HEK293 (cell line): ENCODE measurements around the gene BCL6.

Source experiments
- CTCF ChIA-PET: fragments of 350-600 bp; formaldehyde crosslinking; extraction: SDS; loops from one replicate; lab custom pipeline; 2021; ENCODE audit warnings: antibody characterized with exemption; lab: Yijun Ruan, JAX
- POLR2A ChIA-PET: fragments of 300-600 bp; formaldehyde crosslinking; extraction: SDS; loops from one replicate; lab custom pipeline; 2020; ENCODE audit warnings: antibody characterized with exemption, inconsistent platforms; lab: Yijun Ruan, JAX
- H3K27ac ChIP-seq: fragments of 200-500 bp; sonication (Bioruptor generic); 2 replicates; pipeline ENCODE4 v1.5.1; 2014; ENCODE audit warnings: low read depth, low read length, control low read depth, inconsistent platforms; ENCODE audit errors: extremely low read depth
- H3K36me3 ChIP-seq, 2 experiments: fragments of 200-500 bp in 1 of 2; sonication (Bioruptor generic) in 1 of 2; 1 replicate in 1 of 2; 2 replicates in 1 of 2; pipeline ENCODE4 v1.5.1; 2014 to 2017; ENCODE audit warnings: inconsistent platforms in 2 of 2, low read length in 2 of 2; ENCODE audit not compliant: control insufficient read depth in 2 of 2, insufficient read depth in 1 of 2
- H3K4me1 ChIP-seq: fragments of 200-500 bp; sonication (Bioruptor generic); 2 replicates; pipeline ENCODE4 v1.5.1; 2014; ENCODE audit warnings: mild to moderate bottlenecking, low read length, inconsistent platforms; ENCODE audit not compliant: control insufficient read depth, insufficient read depth
- H3K4me3 ChIP-seq: 2 replicates; pipeline ENCODE4 v1.5.1; 2011; ENCODE audit warnings: low read depth, mild to moderate bottlenecking, control low read depth, low read length, moderate library complexity
- H3K9me3 ChIP-seq: fragments of 200-500 bp; sonication (Bioruptor generic); 2 replicates; pipeline ENCODE4 v1.5.1; 2014; ENCODE audit warnings: low read depth, low read length, inconsistent platforms; ENCODE audit not compliant: control insufficient read depth, insufficient read depth
- GFI1B ChIP-seq: fragments of 450-650 bp; formaldehyde crosslinking; IDR thresholded peaks from 2 replicates; pipeline ENCODE4 v1.5.1; 2016; ENCODE audit warnings: missing biosample characterization, missing genetic modification characterization
- MZF1 ChIP-seq: fragments of 450-650 bp; formaldehyde crosslinking; IDR thresholded peaks from 2 replicates; pipeline ENCODE4 v1.5.1; 2017; ENCODE audit warnings: missing biosample characterization, missing genetic modification characterization, borderline replicate concordance
- PRDM1 ChIP-seq: fragments of 450-650 bp; formaldehyde crosslinking; IDR thresholded peaks from 2 replicates; pipeline ENCODE4; 2016; ENCODE audit warnings: missing biosample characterization, missing genetic modification characterization
- PRDM2 ChIP-seq: fragments of 450-650 bp; formaldehyde crosslinking; IDR thresholded peaks from 2 replicates; pipeline ENCODE4 v1.5.1; 2016; ENCODE audit warnings: missing biosample characterization, missing genetic modification characterization, borderline replicate concordance
- ZFHX2 ChIP-seq: fragments of 450-650 bp; formaldehyde crosslinking; conservative IDR thresholded peaks from 2 replicates; pipeline ENCODE4 v1.5.1; 2016; ENCODE audit warnings: missing biosample characterization, missing genetic modification characterization
- ZNF146 ChIP-seq: fragments of 450-650 bp; formaldehyde crosslinking; IDR thresholded peaks from 2 replicates; pipeline ENCODE4 v1.5.1; 2016; ENCODE audit warnings: missing biosample characterization, missing genetic modification characterization
- ZNF23 ChIP-seq: fragments of 450-650 bp; formaldehyde crosslinking; IDR thresholded peaks from 2 replicates; pipeline ENCODE4 v1.5.1; 2016; ENCODE audit warnings: missing biosample characterization, missing genetic modification characterization, borderline replicate concordance
- ZNF529 ChIP-seq: fragments of 450-650 bp; formaldehyde crosslinking; IDR thresholded peaks from 2 replicates; pipeline ENCODE4 v1.5.1; 2017; ENCODE audit warnings: missing genetic modification characterization, missing biosample characterization; ENCODE audit not compliant: insufficient replicate concordance
- ZNF555 ChIP-seq: fragments of 450-650 bp; formaldehyde crosslinking; conservative IDR thresholded peaks from 2 replicates; pipeline ENCODE4 v1.5.1; 2017; ENCODE audit warnings: missing biosample characterization, mild to moderate bottlenecking, missing genetic modification characterization, inconsistent platforms
- ZNF658 ChIP-seq: fragments of 450-650 bp; formaldehyde crosslinking; IDR thresholded peaks from 2 replicates; pipeline ENCODE4; 2016; ENCODE audit warnings: missing biosample characterization, missing genetic modification characterization
- ZNF701 ChIP-seq: fragments of 450-650 bp; formaldehyde crosslinking; IDR thresholded peaks from 2 replicates; pipeline ENCODE4 v1.5.1; 2016; ENCODE audit warnings: missing biosample characterization, missing genetic modification characterization
- ZNF791 ChIP-seq: fragments of 450-650 bp; formaldehyde crosslinking; IDR thresholded peaks from 2 replicates; pipeline ENCODE4 v1.5.1; 2016; ENCODE audit warnings: missing biosample characterization, missing genetic modification characterization
- ZSCAN23 ChIP-seq: fragments of 450-650 bp; formaldehyde crosslinking; IDR thresholded peaks from 2 replicates; pipeline ENCODE4 v1.5.1; 2016; ENCODE audit warnings: missing biosample characterization, missing genetic modification characterization
- TF ChIP-seq, protein P1 (sequence below): fragments of 450-650 bp; formaldehyde crosslinking; conservative IDR thresholded peaks from 2 replicates; pipeline ENCODE4 v1.5.1; 2016; ENCODE audit warnings: low read depth, missing biosample characterization, missing genetic modification characterization
- TF ChIP-seq, protein P2 (sequence below): fragments of 450-650 bp; formaldehyde crosslinking; IDR thresholded peaks from 2 replicates; pipeline ENCODE4 v1.5.1; 2016; ENCODE audit warnings: missing biosample characterization, missing genetic modification characterization, low read depth
- TF ChIP-seq, protein P3 (sequence below): fragments of 450-650 bp; formaldehyde crosslinking; IDR thresholded peaks from 2 replicates; pipeline ENCODE4 v1.5.1; 2016; ENCODE audit warnings: missing biosample characterization, missing genetic modification characterization

Gene BCL6

DNA sequence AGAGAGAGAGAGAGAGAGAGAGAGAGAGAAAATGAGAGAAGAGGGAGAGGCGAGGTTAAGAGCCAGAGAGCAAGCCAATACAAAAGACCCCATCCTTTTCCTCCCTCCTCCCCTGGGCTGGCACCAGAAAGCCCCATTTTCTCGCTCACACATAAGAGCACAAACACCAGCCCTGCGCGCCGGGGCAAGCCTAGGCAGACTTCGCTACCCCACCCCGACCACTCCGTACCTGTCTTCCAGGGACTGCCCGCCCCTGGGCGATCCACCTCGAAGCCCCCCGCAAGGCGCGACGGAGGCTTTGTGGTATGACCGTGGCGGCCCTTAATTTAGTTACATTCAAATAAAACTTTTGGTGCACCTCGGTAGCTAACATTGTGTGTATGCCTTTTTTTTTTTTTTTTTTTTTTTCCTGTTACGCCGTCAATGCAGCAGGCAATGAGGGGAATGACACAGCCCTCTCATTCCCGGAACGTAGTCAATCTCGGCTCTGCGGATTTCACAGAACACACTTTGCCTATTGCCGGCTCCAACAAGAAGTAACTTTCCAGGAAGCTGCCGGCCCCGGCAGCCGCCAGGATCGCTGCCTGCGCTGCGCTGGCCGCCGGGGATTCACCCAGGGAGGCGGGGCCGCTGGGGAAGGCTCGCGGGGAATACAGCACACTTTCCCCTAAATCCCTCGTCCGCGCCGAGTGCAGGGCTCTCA lies 7.7 kb downstream of the BCL6 start (continued):
- 0 out of 2 replicates have a peak, but pooled peaks have one; percentile 22 for TF ChIP-seq GFI1B (tag by site-specific recombination)

- CTCF ChIA-PET, result interaction anchor here (1.2 to 5.7 kb wide), 2 partner anchors 22 to 1217 kb away, joined by 3 to 205 read pairs; no protein-coding TSS in a partner anchor
- H3K27ac ChIP-seq, result no peak overlapping the region
- POLR2A ChIA-PET, result interaction anchor here (0.6 to 0.8 kb wide), 3 partner anchors 569 to 1217 kb away, joined by 3 to 5 read pairs (median 4); no protein-coding TSS in a partner anchor
- peaks cover 0 to 14% of the 10 kb centered on the region in 2 experiments; a peak in 1 of 3 replicates for H3K36me3 ChIP-seq
- no peaks in the 10 kb centered on the region for H3K4me1 ChIP-seq
- H3K4me3 ChIP-seq, result no peak overlapping the region
- H3K9me3 ChIP-seq, result no peaks in the 10 kb centered on the region
- TF ChIP-seq PRDM2 (tag by site-specific recombination), result no peak
- TF ChIP-seq ZNF146 (tag by site-specific recombination), result no peak
- TF ChIP-seq ZNF701 (tag by site-specific recombination), result no peak
- TF ChIP-seq ZNF658 (tag by site-specific recombination), result no peak
- TF ChIP-seq PRDM1 (tag by site-specific recombination), result peak; percentile 42
Measured at GRCh38 chr3:187737006-187737367, 8.3 kb downstream of the BCL6 start.

DNA sequence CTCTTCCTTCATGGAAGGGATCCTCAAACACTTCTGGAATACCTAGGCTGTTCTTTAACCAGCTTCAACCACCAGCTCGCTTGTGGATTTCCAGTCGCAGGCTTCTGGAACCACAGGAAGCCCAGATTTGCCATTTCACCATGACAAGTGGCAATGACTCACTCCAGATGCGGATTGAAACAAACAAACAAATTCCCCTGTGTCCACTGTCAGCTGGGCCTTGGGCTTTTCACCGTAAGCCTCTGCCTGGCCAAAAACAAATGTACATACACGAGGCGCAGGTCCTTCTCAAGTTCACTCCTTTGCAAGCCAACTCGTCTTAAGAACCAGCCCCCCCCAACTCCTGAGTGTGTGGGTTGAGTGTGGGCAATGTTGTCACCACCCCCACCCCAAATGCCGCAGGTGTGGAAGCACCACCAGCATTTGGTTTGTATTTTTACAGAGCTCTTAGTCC lies 8.8 kb downstream of the BCL6 start:
- H3K4me3 ChIP-seq, result no peak overlapping the region
- TF ChIP-seq, protein P1, sequence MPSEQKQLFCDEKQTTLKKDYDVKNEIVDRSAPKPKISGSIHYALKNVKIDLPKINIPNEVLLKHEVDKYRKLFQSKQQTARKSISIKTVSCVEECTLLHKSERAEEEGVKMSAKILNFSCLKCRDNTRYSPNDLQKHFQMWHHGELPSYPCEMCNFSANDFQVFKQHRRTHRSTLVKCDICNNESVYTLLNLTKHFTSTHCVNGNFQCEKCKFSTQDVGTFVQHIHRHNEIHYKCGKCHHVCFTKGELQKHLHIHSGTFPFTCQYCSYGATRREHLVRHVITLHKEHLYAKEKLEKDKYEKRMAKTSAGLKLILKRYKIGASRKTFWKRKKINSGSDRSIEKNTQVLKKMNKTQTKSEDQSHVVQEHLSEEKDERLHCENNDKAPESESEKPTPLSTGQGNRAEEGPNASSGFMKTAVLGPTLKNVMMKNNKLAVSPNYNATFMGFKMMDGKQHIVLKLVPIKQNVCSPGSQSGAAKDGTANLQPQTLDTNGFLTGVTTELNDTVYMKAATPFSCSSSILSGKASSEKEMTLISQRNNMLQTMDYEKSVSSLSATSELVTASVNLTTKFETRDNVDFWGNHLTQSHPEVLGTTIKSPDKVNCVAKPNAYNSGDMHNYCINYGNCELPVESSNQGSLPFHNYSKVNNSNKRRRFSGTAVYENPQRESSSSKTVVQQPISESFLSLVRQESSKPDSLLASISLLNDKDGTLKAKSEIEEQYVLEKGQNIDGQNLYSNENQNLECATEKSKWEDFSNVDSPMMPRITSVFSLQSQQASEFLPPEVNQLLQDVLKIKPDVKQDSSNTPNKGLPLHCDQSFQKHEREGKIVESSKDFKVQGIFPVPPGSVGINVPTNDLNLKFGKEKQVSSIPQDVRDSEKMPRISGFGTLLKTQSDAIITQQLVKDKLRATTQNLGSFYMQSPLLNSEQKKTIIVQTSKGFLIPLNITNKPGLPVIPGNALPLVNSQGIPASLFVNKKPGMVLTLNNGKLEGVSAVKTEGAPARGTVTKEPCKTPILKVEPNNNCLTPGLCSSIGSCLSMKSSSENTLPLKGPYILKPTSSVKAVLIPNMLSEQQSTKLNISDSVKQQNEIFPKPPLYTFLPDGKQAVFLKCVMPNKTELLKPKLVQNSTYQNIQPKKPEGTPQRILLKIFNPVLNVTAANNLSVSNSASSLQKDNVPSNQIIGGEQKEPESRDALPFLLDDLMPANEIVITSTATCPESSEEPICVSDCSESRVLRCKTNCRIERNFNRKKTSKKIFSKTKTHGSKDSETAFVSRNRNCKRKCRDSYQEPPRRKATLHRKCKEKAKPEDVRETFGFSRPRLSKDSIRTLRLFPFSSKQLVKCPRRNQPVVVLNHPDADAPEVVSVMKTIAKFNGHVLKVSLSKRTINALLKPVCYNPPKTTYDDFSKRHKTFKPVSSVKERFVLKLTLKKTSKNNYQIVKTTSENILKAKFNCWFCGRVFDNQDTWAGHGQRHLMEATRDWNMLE, result no peak
- TF ChIP-seq, protein P2, sequence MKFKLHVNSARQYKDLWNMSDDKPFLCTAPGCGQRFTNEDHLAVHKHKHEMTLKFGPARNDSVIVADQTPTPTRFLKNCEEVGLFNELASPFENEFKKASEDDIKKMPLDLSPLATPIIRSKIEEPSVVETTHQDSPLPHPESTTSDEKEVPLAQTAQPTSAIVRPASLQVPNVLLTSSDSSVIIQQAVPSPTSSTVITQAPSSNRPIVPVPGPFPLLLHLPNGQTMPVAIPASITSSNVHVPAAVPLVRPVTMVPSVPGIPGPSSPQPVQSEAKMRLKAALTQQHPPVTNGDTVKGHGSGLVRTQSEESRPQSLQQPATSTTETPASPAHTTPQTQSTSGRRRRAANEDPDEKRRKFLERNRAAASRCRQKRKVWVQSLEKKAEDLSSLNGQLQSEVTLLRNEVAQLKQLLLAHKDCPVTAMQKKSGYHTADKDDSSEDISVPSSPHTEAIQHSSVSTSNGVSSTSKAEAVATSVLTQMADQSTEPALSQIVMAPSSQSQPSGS, result no peak
- TF ChIP-seq ZNF529 (tag by site-specific recombination) (no peak), MZF1 (no peak), ZNF791 (no peak), ZNF23 (no peak), ZSCAN23 (tag by site-specific recombination) (no peak), ZNF555 (tag by site-specific recombination) (no peak), ZFHX2 (tag by site-specific recombination) (no peak)
- TF ChIP-seq, protein P3, sequence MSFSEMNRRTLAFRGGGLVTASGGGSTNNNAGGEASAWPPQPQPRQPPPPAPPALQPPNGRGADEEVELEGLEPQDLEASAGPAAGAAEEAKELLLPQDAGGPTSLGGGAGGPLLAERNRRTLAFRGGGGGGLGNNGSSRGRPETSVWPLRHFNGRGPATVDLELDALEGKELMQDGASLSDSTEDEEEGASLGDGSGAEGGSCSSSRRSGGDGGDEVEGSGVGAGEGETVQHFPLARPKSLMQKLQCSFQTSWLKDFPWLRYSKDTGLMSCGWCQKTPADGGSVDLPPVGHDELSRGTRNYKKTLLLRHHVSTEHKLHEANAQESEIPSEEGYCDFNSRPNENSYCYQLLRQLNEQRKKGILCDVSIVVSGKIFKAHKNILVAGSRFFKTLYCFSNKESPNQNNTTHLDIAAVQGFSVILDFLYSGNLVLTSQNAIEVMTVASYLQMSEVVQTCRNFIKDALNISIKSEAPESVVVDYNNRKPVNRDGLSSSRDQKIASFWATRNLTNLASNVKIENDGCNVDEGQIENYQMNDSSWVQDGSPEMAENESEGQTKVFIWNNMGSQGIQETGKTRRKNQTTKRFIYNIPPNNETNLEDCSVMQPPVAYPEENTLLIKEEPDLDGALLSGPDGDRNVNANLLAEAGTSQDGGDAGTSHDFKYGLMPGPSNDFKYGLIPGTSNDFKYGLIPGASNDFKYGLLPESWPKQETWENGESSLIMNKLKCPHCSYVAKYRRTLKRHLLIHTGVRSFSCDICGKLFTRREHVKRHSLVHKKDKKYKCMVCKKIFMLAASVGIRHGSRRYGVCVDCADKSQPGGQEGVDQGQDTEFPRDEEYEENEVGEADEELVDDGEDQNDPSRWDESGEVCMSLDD (tag by site-specific recombination), result no peak
- no peaks in the 10 kb centered on the region for H3K9me3 ChIP-seq
- no peaks in the 10 kb centered on the region for H3K4me1 ChIP-seq
- POLR2A ChIA-PET, result no interaction called here
- H3K27ac ChIP-seq, result no peak overlapping the region
- CTCF ChIA-PET, result interaction anchor here (1.2 to 5.7 kb wide), 2 partner anchors 22 to 1217 kb away, joined by 3 to 205 read pairs; no protein-coding TSS in a partner anchor
- peaks cover 0 to 19% of the 10 kb centered on the region in 2 experiments; a peak in 1 of 3 replicates for H3K36me3 ChIP-seq
